DND-41 (cell line): ENCODE measurements around the gene PAX6.

Source experiments
- EZH2 ChIP-seq: IDR thresholded peaks from 3 replicates; pipeline ENCODE4 v1.6.1; 2012; ENCODE audit warnings: borderline replicate concordance, low read depth, mild to moderate bottlenecking, moderate library complexity, low read length, inconsistent platforms; ENCODE audit not compliant: severe bottlenecking
- TF ChIP-seq, protein P1 (sequence below): IDR thresholded peaks from 2 replicates; pipeline ENCODE4 v1.5.1; 2012; ENCODE audit warnings: borderline replicate concordance, low read length, moderate library complexity, mild to moderate bottlenecking; ENCODE audit not compliant: poor library complexity, severe bottlenecking; ENCODE audit errors: extremely low read depth

GRCh38 chr11:31792456-31792855, 18.7 kb downstream of the PAX6 start:
- TF ChIP-seq, protein P1, sequence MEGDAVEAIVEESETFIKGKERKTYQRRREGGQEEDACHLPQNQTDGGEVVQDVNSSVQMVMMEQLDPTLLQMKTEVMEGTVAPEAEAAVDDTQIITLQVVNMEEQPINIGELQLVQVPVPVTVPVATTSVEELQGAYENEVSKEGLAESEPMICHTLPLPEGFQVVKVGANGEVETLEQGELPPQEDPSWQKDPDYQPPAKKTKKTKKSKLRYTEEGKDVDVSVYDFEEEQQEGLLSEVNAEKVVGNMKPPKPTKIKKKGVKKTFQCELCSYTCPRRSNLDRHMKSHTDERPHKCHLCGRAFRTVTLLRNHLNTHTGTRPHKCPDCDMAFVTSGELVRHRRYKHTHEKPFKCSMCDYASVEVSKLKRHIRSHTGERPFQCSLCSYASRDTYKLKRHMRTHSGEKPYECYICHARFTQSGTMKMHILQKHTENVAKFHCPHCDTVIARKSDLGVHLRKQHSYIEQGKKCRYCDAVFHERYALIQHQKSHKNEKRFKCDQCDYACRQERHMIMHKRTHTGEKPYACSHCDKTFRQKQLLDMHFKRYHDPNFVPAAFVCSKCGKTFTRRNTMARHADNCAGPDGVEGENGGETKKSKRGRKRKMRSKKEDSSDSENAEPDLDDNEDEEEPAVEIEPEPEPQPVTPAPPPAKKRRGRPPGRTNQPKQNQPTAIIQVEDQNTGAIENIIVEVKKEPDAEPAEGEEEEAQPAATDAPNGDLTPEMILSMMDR: no peak
- no peak for TF ChIP-seq EZH2
